HG02588 (cell line): ENCODE measurements around the gene WDR37.
"Not testable (repeated sequence)": the region's sequence is repeated elsewhere in the genome, so short reads cannot be mapped to it uniquely, and the experiment has no call there.

ENCODE experiments used
- ATAC-seq: cut with Tn5 transposase; IDR thresholded peaks from one replicate; pipeline ENCODE4 v1.9.1; 2021; ENCODE audit warnings: mild to moderate bottlenecking, moderate library complexity; ENCODE audit not compliant: unreplicated experiment

The WDR37 gene

GRCh38 chr10:1102831-1103230 is 46.6 kb downstream of the WDR37 start:
- no peak for ATAC-seq

- ATAC-seq = no peak
These were observed 47.4 kb downstream of the WDR37 start for GRCh38 chr10:1103551-1103950.

GRCh38 chr10:1104971-1105370 is 48.8 kb downstream of the WDR37 start:
- no peak for ATAC-seq

GRCh38 chr10:1107004-1107403 is 50.8 kb downstream of the WDR37 start:
- no peak for ATAC-seq

- ATAC-seq = no peak
These were observed 51.5 kb downstream of the WDR37 start for GRCh38 chr10:1107679-1108078.

- ATAC-seq = no peak
These were observed 53.8 kb downstream of the WDR37 start for GRCh38 chr10:1109795-1110673.

- ATAC-seq = no peak
These were observed 54.5 kb downstream of the WDR37 start for GRCh38 chr10:1110674-1111119.

GRCh38 chr10:1114315-1114714 is 58.1 kb downstream of the WDR37 start:
- ATAC-seq = no peak

- ATAC-seq = no peak
These were observed 58.8 kb downstream of the WDR37 start for GRCh38 chr10:1114719-1115606.

GRCh38 chr10:1115607-1115955 is 59.4 kb downstream of the WDR37 start:
- no peak for ATAC-seq

GRCh38 chr10:1116051-1116450 is 59.9 kb downstream of the WDR37 start:
- ATAC-seq = no peak

- no peak for ATAC-seq
These were observed 60.6 kb downstream of the WDR37 start for GRCh38 chr10:1116696-1117280.

GRCh38 chr10:1117651-1118050 is 61.5 kb downstream of the WDR37 start:
- no peak for ATAC-seq

GRCh38 chr10:1118318-1118717 is 62.1 kb downstream of the WDR37 start:
- not testable (repeated sequence) for ATAC-seq

GRCh38 chr10:1119027-1119426 is 62.8 kb downstream of the WDR37 start:
- ATAC-seq = no peak

- ATAC-seq = no peak
These were observed 63.3 kb downstream of the WDR37 start for GRCh38 chr10:1119501-1119900.

GRCh38 chr10:1120306-1120705 is 64.1 kb downstream of the WDR37 start:
- ATAC-seq = no peak

GRCh38 chr10:1120801-1121211 is 64.6 kb downstream of the WDR37 start:
- ATAC-seq = no peak

- no peak for ATAC-seq
These were observed 65.2 kb downstream of the WDR37 start for GRCh38 chr10:1121271-1121970.

- no peak for ATAC-seq
These were observed 66.2 kb downstream of the WDR37 start for GRCh38 chr10:1122349-1122748.

- ATAC-seq = no peak
These were observed 67.0 kb downstream of the WDR37 start for GRCh38 chr10:1123198-1123597.
